Astrocyte of the hippocampus (primary cell): Measurements from ENCODE around the gene ALDH3A2.

ENCODE experiments used
- DNase-seq: peaks from one replicate; pipeline ENCODE4 v3.0.0; 2011; ENCODE audit warnings: low read depth, low spot score

The ALDH3A2 gene

GRCh38 chr17:19648475-19649273 is at the start of gene ALDH3A2:
Gene ALDH3A2, plus strand, starts transcription at chr17:19648751. Its CDS starts 221 bp downstream, at chr17:19648972.
- peak; percentile 97 for DNase-seq

DNA sequence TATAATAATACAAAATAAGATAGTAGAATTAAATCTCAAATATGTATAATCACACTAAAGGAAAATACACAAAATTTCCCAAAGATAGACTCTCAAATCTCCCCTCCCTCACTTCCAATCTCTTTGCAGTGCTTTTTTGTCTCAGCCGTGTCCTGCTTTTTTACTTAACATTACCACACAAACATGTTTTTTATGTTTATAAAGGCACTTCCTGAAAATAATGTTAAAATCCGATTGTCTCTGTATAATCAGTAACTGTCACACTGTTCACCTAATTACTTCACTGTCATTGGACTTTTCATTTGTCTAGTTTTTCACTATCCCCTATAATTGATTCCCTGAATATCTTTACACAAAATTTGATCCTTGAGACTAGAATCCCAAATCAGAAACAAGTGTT is 38.2 kb upstream of the ALDH3A2 start:
- no peak for DNase-seq

- no peak for DNase-seq
Measured at GRCh38 chr17:19610879-19611278, 37.7 kb upstream of the ALDH3A2 start.

DNA sequence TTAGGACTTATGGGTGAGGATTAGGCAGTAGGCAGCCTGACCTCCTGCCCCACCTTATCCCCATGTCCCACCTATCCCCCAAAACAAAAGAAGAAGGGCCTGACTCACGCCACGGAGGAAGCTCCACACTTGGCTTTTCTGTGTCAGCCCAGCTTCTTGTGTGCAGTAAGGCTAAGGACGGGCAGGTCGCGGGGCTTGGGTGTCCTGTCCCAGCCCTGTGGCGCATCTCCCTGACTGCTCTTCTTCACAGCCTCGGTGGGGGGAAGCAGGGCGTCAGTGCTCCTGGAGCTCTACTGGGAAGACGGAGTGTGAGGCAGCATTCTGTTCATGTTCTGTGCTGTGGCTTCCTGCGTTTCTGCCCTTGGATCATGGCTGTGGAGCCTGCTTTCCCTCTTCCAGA is 34.6 kb upstream of the ALDH3A2 start:
- no peak for DNase-seq

- no peak for DNase-seq
Measured at GRCh38 chr17:19614900-19615299, 33.7 kb upstream of the ALDH3A2 start.

DNA sequence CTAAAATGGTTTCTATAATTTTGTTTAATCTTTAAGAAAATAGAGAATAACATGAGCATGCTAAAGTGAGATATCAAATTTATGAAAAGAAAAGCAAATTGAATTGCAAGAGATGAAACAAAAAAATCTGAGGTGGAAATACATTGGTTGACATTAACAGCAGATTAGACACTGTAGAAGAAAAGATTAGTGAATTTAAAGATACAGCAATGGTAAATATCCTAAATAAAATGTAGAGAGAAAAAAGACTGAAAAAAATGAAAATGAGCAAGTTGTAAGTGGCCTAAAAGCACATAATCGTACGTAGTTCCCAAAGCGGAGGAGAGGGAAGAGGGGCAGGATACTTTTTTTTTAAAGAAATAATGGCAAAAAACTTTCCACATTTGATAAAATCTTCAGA is 30.5 kb upstream of the ALDH3A2 start:
- no peak for DNase-seq

GRCh38 chr17:19619705-19620325 is 28.7 kb upstream of the ALDH3A2 start:
- no peak for DNase-seq

DNA sequence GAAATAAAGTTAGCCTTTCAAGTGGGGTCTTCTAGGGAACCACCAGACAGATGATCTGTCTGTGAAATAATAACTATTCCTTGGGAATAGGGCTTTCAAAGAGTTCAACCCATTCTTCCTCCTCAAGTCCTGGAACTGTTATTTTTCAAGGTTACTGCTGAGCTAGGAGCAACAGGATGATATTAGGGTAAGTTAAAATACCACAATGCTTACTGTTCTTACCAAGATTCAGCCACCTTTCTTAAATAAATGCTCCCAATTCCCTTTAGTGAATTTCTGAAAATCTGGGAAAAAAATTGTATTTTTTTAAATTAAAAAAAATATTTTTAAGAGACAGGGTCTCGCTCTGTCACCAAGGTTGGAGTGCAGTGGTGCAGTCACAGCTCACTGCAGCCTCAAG is 26.9 kb upstream of the ALDH3A2 start:
- DNase-seq: no peak

- no peak for DNase-seq
Measured at GRCh38 chr17:19626079-19626478, 22.5 kb upstream of the ALDH3A2 start.

GRCh38 chr17:19629449-19629848 is 19.1 kb upstream of the ALDH3A2 start:
- no peak for DNase-seq

- no peak for DNase-seq
Measured at GRCh38 chr17:19630035-19630434, 18.5 kb upstream of the ALDH3A2 start.

DNA sequence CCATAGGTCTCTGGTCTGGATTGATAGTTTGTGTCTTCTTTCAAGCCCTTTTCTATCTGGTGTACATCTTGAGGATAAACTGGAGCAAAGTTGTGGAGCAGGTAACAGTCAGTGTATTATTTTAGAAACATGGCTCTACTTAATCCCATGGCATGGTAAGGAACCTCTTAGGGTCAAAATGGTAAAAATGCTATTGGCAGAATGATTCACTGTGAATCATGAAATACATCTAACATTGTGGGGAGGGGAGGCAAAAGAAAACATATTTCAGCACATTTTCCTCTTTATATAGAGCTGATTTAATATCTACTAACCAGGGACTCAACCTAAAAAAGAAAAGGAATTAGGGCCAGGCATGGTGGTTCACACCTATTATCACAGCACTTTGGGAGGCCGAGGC is 17.9 kb upstream of the ALDH3A2 start:
- DNase-seq: no peak

- DNase-seq: no peak
Measured at GRCh38 chr17:19631905-19632304, 16.6 kb upstream of the ALDH3A2 start.

GRCh38 chr17:19641687-19642372 is 6.7 kb upstream of the ALDH3A2 start:
- no peak for DNase-seq

GRCh38 chr17:19642373-19642893 is 6.1 kb upstream of the ALDH3A2 start:
- no peak for DNase-seq

DNA sequence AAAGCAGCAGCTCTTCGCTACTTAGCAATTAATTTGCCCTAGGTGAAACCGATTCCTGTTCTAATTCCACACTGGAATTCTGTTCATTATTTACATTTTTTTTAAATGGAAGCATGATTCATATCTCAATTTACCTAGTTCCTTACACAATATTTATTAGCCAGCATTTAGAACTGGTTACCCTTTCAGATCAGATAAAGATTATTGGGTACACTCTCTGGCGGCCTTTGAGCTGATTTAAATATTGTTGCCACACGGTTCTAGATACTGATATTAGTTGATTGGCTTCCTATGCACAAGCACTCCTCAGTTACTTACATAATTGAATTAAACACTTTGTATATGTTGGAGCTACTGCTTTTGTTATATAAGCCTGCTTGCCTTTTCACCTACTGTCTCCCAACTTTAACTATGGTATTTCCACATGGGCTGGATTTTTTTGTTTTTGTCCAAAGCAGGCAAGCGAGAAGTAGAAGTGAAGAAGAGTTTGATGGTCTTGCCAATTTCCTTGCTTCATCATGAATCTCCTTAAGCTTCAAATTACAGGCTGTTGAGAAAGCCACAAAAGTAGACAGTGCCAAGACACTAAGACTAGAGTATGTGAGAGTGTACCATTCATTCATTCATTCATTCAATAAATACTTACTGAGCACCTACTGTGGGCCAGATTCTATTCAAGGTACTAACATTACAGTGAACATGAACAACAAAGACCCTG is 3.9 kb upstream of the ALDH3A2 start:
- no peak for DNase-seq

DNA sequence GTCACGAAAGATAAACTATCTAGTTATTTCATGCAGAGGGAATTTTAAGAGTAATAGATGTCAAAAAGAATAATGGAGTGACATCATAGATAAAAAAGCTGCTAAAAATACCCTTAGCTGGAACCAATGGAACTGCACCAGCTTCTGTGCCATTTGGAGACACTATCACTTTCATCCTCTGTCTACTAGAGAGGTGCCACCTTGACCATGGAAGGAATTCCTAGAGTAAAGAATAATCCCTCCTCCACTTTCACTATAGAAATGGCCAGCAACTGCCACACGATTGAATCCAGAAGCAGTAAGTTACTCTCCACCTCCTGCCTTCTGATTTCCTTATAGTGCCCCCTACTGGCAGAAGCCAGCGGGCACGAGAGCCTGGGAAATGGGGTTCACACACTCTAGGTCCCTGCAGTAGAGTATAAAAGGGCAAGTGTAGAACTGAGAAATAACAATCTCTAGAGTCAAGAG is 2.8 kb upstream of the ALDH3A2 start:
- DNase-seq: no peak

DNA sequence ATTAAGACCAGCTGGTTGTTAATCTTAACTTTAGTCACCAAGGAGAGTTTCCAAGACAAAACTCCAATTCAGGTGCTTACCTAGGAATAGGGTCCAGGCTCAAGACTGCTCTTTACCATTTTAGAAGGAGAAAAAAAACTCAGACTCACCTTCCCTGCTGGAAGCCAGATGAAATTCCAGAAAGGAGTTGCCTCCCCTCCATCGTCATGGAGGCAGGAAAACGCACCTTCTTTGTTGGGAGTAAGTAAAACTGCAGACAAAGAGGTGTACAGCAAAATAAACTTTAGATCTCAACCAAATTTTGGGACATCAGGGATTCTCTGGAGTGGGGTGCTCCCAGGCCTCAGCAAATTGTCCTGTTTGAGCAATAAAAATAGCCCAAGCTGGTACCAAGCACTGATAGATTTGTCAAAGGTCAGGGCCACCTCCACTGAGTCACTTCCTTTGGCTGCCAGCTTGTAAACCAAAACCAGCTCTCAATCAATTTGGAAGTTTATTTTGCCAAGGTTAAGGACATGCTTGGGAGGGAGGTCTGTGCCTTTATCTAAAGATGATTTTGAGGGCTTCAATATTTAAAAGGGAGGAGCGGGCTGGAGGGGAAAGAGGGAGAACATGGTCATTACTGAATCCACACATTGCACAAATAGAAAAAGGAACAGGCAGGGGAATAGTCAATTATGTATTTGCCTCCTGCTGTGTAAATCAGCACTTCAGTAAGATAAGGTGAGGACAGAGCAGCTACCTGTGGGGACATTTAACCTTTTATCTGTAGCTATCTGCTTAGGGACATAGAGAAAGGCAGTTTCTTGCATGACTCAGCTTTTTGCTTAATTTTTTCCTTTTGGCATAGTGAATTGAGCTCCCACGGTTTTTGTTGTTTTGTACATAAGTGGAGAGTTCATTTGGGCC is 1.5 kb upstream of the ALDH3A2 start:
- peak; percentile 13 for DNase-seq

DNA sequence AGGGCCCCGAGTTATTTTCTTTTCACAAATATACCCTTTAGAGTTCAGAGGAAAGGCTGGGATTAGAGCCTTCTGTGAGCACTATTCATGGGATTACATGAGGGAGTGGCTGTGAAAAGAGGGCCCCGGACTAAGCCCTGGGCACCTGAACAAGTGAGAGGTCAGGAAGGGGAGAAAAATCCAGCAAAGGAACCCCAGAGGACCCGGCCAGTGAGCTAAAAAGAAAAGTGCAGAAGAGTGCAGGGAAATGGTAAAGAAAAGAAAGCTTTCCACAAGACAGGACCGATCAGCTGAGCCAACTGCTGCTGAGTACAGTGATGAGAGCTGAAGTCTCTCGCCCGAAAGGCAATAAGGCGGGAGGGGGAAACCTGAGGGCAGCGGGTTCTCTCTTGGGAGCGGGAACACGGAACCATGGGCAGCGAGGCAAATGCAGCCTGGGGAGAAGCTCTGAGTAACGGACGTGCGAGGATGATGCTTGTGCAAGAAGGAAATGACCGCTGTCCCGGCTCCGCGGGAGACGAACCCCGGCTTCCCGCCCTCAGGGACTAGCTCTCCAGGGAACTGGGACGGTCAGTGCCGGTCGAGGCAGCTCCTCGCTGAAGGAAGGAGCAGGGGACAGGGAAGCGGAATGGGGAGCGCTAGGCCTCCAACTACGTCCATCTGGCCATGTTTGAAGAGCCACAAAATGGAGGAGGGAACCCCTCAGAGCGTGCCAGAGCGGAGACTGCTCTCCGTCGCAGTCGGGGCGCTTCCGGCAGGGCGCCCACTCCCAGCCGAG is 665 bp upstream of the ALDH3A2 start:
- peak; percentile 72 for DNase-seq

DNA sequence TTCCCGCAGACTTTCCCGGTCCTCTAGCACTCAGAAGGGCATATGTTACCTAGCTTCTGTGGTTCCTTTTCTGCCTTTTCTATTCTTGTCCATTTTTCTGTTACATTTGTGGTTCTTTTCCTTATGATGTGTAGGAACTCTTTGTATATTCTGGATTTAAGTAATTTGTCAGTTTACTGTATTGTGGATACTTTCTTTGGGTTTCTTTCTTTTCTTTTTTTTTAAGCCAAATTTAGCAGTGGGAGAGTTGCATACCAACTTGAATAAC is 657 bp downstream of the ALDH3A2 start:
- DNase-seq: no peak
